Chondrocyte (in vitro differentiated cells): Measurements from ENCODE around the gene PARN. TPM values are rescaled to one million over a fixed set of nuclear protein-coding genes. Genes with fewer than 3 reads are reported as not detected.
"Not testable (repeated sequence)": the region's sequence is repeated elsewhere in the genome, so short reads cannot be mapped to it uniquely, and the experiment has no call there.

Experiments
- DNase-seq: peaks from one replicate; pipeline ENCODE4 v3.0.0; 2021; ENCODE audit warnings: mixed read lengths, low spot score
- H3K27ac Mint-ChIP-seq: one replicate; pipeline ENCODE4 v1.8.0; 2021; ENCODE audit warnings: mild to moderate bottlenecking, moderate library complexity, mixed read lengths; ENCODE audit not compliant: unreplicated experiment
- H3K27me3 Mint-ChIP-seq: 2 replicates; pipeline ENCODE4 v1.8.0; 2021; ENCODE audit warnings: low read depth, mixed read lengths
- H3K36me3 Mint-ChIP-seq: 2 replicates; pipeline ENCODE4 v1.8.0; 2021; ENCODE audit warnings: low read depth, mixed read lengths
- H3K4me1 Mint-ChIP-seq: 2 replicates; pipeline ENCODE4 v1.8.0; 2021; ENCODE audit warnings: low read depth, mild to moderate bottlenecking, mixed read lengths
- H3K4me3 Mint-ChIP-seq: one replicate; pipeline ENCODE4 v1.8.0; 2021; ENCODE audit warnings: mild to moderate bottlenecking, moderate library complexity, mixed read lengths; ENCODE audit not compliant: unreplicated experiment
- H3K9me3 Mint-ChIP-seq: 2 replicates; pipeline ENCODE4 v1.8.0; 2021; ENCODE audit warnings: low read depth, mixed read lengths
- total RNA-seq: library from RNA; stranded (reverse); gene quantifications from 3 replicates; pipeline ENCODE4 v1.2.1, GENCODE V29; 2021
- TF ChIP-seq, protein P1 (sequence below): fragments of 200-600 bp; sonication (generic); IDR thresholded peaks from 2 replicates; pipeline ENCODE4 v1.5.0; 2021; ENCODE audit warnings: antibody characterized with exemption, mild to moderate bottlenecking, moderate library complexity

The PARN gene
- total RNA-seq, 1 donor from 2014 or later = 24.1 TPM

DNA sequence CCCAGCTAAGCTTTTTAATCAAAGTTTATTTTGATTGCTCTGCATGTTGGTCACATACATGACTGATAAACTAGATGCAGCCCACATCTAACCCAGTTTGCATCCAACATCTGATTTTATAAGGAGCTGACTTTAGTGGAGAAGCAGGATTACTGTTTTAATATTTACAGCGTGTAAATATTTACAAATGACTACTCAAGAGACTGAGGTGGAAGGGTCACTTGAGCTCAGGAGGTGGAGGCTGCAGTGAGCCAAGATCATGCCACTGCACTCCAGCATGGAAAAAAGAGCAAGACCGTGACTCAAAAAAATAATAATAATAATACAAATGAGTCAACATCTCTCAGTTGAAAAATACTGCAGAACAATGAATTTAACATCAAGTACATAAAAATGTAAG is 50.8 kb downstream of the PARN start:
- TF ChIP-seq, protein P1, sequence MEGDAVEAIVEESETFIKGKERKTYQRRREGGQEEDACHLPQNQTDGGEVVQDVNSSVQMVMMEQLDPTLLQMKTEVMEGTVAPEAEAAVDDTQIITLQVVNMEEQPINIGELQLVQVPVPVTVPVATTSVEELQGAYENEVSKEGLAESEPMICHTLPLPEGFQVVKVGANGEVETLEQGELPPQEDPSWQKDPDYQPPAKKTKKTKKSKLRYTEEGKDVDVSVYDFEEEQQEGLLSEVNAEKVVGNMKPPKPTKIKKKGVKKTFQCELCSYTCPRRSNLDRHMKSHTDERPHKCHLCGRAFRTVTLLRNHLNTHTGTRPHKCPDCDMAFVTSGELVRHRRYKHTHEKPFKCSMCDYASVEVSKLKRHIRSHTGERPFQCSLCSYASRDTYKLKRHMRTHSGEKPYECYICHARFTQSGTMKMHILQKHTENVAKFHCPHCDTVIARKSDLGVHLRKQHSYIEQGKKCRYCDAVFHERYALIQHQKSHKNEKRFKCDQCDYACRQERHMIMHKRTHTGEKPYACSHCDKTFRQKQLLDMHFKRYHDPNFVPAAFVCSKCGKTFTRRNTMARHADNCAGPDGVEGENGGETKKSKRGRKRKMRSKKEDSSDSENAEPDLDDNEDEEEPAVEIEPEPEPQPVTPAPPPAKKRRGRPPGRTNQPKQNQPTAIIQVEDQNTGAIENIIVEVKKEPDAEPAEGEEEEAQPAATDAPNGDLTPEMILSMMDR = no peak
- H3K27me3 Mint-ChIP-seq = no peaks in the 10 kb centered on the region

DNA sequence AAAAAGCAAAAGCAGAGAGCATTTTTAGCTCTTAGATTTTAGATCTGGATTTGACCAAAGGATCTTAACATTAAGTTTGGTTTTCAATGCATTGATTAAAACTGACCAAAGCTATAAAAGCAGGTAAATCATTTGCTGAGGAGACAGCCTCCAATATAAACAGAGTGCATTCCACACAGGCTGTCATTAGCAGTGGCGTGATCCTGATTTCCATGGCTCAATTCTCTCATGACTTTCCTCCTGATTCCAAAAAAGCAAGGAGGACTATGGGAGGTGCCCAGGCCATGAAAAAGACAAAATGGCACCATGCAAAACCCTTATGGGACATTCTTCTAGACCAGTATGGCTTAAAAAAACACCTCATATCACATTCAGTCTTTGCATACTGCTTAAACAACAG is 53.5 kb downstream of the PARN start:
- H3K4me3 Mint-ChIP-seq = no peak overlapping the region
- TF ChIP-seq, protein P1 = no peak
- no peak overlapping the region for H3K27ac Mint-ChIP-seq
- H3K27me3 Mint-ChIP-seq = no peaks in the 10 kb centered on the region
- no peak for DNase-seq
- H3K36me3 Mint-ChIP-seq = peaks cover 44% of the 10 kb centered on the region
- peaks cover 7% of the 10 kb centered on the region for H3K9me3 Mint-ChIP-seq
- H3K4me1 Mint-ChIP-seq = no peaks in the 10 kb centered on the region

More for the DNA sequence above, 50.8 kb downstream of the PARN start:
- peaks cover under 1% of the 10 kb centered on the region for H3K9me3 Mint-ChIP-seq
- H3K4me1 Mint-ChIP-seq = no peaks in the 10 kb centered on the region
- H3K36me3 Mint-ChIP-seq = peaks cover 42% of the 10 kb centered on the region
- no peak for DNase-seq
- no peak overlapping the region for H3K4me3 Mint-ChIP-seq
- no peak overlapping the region for H3K27ac Mint-ChIP-seq

DNA sequence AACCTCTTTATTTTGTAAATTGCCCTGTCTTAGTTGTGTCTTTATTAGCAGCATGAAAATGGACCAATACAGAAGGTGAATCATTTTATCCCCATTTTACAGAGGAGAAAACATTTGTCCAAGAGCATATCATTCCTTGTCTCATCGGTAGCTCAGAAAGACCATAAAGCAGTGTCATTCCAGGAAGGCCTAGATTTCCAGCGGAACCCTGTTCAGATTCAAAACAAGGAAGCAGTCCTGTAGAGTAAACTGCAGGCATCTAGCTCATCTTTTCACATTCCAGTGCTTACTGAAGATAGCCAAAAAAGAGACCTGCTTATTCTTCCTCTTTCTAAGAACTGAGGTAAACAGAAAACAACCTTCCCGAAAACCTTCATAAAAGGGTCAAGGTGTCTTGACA is 54.0 kb downstream of the PARN start:
- Mint-ChIP-seq H3K27me3 (no peaks in the 10 kb centered on the region), H3K36me3 (peaks cover 42% of the 10 kb centered on the region), H3K9me3 (peaks cover 7% of the 10 kb centered on the region), H3K27ac (no peak overlapping the region), H3K4me3 (no peak overlapping the region), H3K4me1 (no peaks in the 10 kb centered on the region)
- TF ChIP-seq, protein P1 = no peak
- DNase-seq = no peak

DNA sequence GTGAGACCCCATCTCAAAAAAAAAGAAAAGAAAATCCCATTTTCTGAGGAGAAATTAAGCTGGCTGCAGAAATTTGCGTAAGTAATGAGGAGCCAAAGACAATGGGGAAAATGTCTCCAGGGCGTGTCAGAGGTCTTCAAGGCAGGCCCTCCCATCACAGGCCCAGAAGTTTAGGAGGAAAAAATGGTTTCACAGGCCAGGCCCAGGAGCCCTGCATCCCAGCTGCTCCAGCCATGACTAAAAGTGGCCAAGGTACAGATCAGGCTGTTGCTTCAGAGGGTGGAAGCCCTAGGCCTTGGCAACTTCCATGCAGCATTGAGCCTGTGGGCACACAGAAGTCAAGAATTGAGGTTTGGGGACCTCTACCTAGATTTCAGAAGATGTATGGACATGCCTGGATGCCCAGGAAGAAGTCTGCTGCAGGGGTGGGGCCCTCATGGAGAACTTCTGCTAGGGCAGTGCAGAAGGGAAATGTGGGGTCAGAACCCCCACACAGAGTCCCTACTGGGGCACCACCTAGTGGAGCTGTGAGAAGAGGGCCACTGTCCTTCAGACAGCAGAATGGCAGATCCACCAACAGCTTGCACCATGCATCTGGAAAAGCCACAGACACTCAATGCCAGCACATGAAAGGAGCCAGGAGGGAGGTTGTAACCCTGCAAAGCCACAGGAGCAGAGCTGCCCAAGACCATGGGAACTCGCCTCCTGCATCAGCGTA is 55.2 kb downstream of the PARN start:
- H3K27me3 Mint-ChIP-seq, H3K9me3 Mint-ChIP-seq, H3K27ac Mint-ChIP-seq, H3K4me3 Mint-ChIP-seq, DNase-seq, H3K4me1 Mint-ChIP-seq: not testable (repeated sequence)
- peaks cover 35% of the 10 kb centered on the region for H3K36me3 Mint-ChIP-seq

DNA sequence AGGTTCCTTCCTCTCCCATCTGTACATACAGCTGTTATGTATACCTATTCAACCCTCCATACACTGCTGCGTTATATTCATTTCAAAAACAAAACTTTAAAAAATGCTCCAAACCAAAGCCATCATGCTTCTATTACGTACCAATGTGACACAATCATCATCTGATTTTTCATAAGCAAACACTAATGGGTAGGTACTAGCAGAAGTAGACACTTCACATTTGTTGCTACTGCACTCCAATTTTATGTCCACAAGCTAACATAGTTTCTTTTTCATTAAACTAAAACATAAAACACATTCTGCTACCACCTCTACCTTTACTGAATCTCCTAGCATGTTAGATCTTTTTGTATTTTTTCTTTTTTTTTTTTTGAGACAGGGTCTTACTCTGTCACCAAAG is 57.5 kb downstream of the PARN start:
- no peak for DNase-seq
- Mint-ChIP-seq H3K4me1 (no peaks in the 10 kb centered on the region), H3K9me3 (peaks cover 7% of the 10 kb centered on the region), H3K27ac (no peak overlapping the region), H3K4me3 (no peak overlapping the region), H3K27me3 (no peaks in the 10 kb centered on the region), H3K36me3 (peaks cover 29% of the 10 kb centered on the region)
- TF ChIP-seq, protein P1 = no peak

DNA sequence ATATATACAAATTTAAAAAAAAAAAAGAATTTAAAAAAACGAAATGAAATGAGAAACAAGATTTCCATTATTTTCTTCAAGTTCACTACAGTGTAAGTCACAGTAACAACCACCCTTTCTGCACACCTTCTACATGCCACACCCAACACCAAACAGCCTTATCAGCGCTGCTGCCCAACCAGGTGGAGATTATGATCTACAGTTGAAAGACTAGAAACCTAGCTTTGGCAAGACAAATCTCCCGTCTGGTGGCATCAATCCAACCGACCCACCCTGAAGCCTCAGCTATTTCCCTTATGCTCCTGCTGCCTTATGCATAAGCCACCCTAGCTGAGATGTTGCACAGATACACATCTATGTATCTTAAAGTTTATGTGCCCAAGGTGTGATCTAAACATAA is 60.8 kb downstream of the PARN start:
- Mint-ChIP-seq H3K4me3 (no peak overlapping the region), H3K36me3 (peaks cover 7% of the 10 kb centered on the region), H3K27me3 (no peaks in the 10 kb centered on the region), H3K27ac (no peak overlapping the region), H3K4me1 (peaks cover 25% of the 10 kb centered on the region), H3K9me3 (peaks cover 6% of the 10 kb centered on the region)
- TF ChIP-seq, protein P1 = no peak
- no peak for DNase-seq
